A549 treated with CORT108297 at 1 μM for 4 hours (cell line): Measurements from ENCODE around the gene HMGN1. TPM values are rescaled to one million over a fixed set of nuclear protein-coding genes. Genes with fewer than 3 reads are reported as not detected.

ENCODE experiments used
- total RNA-seq: library from RNA; stranded (reverse); fragments of 200-300 nt; extraction: Qiagen RNA extraction; gene quantifications from 5 replicates; pipeline ENCODE4 v1.2.3, GENCODE V29; 2022

Gene HMGN1, protein sequence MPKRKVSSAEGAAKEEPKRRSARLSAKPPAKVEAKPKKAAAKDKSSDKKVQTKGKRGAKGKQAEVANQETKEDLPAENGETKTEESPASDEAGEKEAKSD
- total RNA-seq, result 162 to 217 TPM (median 175 TPM) in 5 replicates

DNA sequence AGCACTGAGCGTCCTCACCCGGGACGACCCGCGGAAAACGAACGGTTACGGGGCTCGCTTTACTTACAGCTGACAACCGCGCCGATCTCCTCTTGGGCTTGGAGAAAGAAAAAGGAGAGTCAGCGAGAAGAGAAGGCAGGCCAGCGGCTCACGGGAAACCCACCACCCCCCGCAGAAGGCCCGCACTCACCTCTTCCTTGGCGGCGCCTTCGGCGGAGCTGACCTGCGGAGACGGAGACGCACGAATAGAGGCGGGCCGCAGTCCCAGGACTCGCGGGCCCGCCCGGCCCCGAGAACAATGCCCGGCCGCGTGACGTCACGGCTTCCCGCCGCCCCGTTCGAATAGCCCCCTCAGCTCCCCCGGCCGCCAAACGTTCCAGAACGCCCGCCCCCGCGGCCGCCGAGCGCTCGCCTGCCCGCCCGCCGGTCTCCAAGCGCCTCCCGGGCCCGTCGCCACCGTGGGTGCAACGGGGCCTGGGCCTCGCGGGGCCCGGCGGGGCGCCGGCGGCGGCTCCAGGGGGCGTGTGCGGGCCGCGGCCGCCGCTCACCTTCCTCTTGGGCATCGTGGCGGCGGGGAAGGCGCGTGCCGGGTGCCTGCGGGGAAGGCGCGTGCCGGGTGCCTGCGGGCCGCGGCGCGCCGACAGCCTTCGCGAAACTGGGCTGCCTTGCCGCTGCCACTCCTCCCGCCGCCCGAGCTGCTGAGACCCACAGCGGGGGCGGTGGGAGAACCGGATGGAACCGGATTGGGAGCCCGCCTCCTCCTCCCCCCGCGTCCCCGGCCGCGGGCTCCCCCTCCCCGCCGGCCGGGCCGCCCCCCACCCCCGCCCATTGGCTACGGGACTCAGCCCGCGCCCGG, at the start of gene HMGN1:
TSS of gene HMGN1 (minus strand) at position 734 of the 856 bp plus-strand sequence. CDS start at position 563, 171 bp downstream.

DNA sequence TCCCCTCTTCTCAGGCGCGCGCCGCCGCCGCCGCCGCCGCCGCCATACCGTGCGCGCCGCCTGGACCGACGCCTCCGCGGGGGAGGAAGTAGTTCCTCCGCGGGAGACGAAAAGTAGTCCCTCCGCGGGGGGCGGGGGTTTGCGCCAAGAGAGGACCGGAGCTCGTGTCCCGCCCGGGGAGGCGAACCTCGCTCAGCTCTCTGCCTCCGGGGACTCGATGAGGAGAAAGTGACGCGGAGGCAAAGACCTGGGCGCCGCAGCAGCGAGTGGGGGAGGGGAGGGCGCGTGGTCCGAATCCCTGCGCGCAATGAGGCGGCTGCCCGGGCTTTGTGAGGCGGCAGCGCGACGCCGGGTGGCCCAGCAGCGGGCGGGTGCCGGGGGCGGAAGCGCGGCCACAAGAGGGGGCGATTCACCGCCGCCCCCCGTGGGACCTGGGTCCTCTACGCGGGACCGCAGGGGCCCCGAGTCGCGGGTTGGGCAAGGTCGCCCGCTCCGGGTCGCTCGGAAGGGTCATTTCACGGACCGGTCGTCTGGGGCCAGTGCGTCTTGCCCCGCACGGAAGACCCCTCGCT, 35.2 kb downstream of the HMGN1 start, which contains the start of gene BRWD1:
TSS of gene BRWD1 (minus strand) at position 62 of the 572 bp plus-strand sequence. CDS start 141 bp downstream, outside the sequence.

Other genes with a start within 250 kb of the HMGN1 start
- gene PSMG1, start 165.6 kb downstream of the HMGN1 start, total RNA-seq, result 81.3 to 92.6 TPM (median 86.5 TPM) in 5 replicates
- 7.2 to 11.9 TPM (median 10.6 TPM) in 5 replicates for gene BRWD1, start 35.5 kb downstream of the HMGN1 start, total RNA-seq
- gene LCA5L, start 96.7 kb upstream of the HMGN1 start, total RNA-seq, result 1.3 to 1.6 TPM (median 1.5 TPM) in 5 replicates
- 0.95 to 1.2 TPM (median 1.2 TPM) in 5 replicates for gene SH3BGR, start 102.9 kb upstream of the HMGN1 start, total RNA-seq